ENCODE measurements around the gene CA14. TPM values are rescaled to one million over a fixed set of nuclear protein-coding genes. Genes with fewer than 3 reads are reported as not detected.

CA14 gene
- total RNA-seq, 4 donors from 2014 or later: 0.54 to 1.5 (median 0.78) TPM

DNA sequence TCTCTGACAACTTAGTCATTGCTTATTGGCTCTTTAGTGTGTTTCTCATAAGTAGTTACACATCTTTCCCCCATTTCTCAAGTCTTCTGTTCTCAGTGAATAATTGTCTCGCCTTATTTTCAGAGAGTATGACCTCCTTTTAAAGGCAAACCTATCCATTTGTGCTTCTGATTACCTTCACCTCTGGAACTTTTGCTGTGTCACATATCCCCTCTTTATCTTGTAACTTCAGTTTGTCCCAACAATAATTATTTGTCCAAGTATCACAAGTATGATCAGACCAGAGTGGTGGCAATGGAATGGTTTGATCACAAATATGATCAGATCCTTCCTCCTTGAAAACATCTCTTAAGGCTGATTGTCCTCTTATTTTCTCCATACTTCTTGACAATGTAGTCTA, 30.8 kb downstream of the CA14 start:
- TF ChIP-seq EP300 (IDR thresholded peaks at IDR 0.05) (no peak), POLR2AphosphoS5 (IDR thresholded peaks at IDR 0.05) (no peak), CTCF (IDR thresholded peaks at IDR 0.05) (no peak), POLR2A (IDR thresholded peaks at IDR 0.05) (no peak)
- 63 to 84% methylated on average over 1 of the region's 1 CpG for WGBS, 2 donors (ENCODE audit: low coverage in 1 of 2)

GRCh38 chr1:150288822-150289221, 31.2 kb downstream of the CA14 start:
- H3K9me3 ChIP-seq: no peaks in the 10 kb centered on the region
- H3K4me3 ChIP-seq: no peak overlapping the region
- H3K27me3 ChIP-seq: no peaks in the 10 kb centered on the region
- H3K36me3 ChIP-seq: peaks cover 3 to 52% of the 10 kb centered on the region in 2 donors
- 84 to 85% methylated on average over 4 of the region's 4 CpGs for WGBS, 2 donors (ENCODE audit: low coverage in 1 of 2)
- TF ChIP-seq POLR2A (IDR thresholded peaks at IDR 0.05) (no peak), POLR2AphosphoS5 (IDR thresholded peaks at IDR 0.05) (no peak), EP300 (IDR thresholded peaks at IDR 0.05) (no peak), CTCF (IDR thresholded peaks at IDR 0.05) (no peak)
- H3K4me1 ChIP-seq: peaks cover 0 to 36% (median 6%) of the 10 kb centered on the region in 3 donors
- no peak for ATAC-seq
- H3K27ac ChIP-seq: no peak overlapping the region

More for the DNA sequence above, 30.8 kb downstream of the CA14 start:
- H3K27me3 ChIP-seq: no peaks in the 10 kb centered on the region
- peaks cover 0 to 39% (median 9%) of the 10 kb centered on the region in 3 donors for H3K4me1 ChIP-seq
- no peak overlapping the region for H3K4me3 ChIP-seq
- ATAC-seq: no peak
- H3K9me3 ChIP-seq: no peaks in the 10 kb centered on the region
- peaks cover 3 to 52% of the 10 kb centered on the region in 2 donors for H3K36me3 ChIP-seq
- no peak overlapping the region for H3K27ac ChIP-seq

- Histone ChIP-seq H3K9me3 (no peaks in the 10 kb centered on the region), H3K36me3 (peaks cover 0 to 43% of the 10 kb centered on the region in 2 donors), H3K27ac (peak within 1 kb of the TSS; percentile 73 to 91 (median 87)), H3K4me1 (peaks cover 0 to 29% (median 6%) of the 10 kb centered on the region in 3 donors), H3K27me3 (no peaks in the 10 kb centered on the region), H3K4me3 (peak within 1 kb of the TSS; percentile 71)
- WGBS, 2 donors (ENCODE audit: low coverage in 1 of 2): 6 to 7% methylated on average over 32 to 33 of the region's 43 CpGs
- TF ChIP-seq CTCF (IDR thresholded peaks at IDR 0.05) (peak in 2 of 4 experiments; percentile 19), POLR2AphosphoS5 (IDR thresholded peaks at IDR 0.05) (peak; percentile 93), EP300 (IDR thresholded peaks at IDR 0.05) (no peak), POLR2A (IDR thresholded peaks at IDR 0.05) (peak; percentile 68 to 74)
- ATAC-seq: peak; percentile 98
Measured at GRCh38 chr1:150293433-150294253, 36.1 kb downstream of the CA14 start, which contains the start of gene MRPS21. MRPS21 (plus strand) TSS chr1:150293861; CDS start chr1:150294367, 506 bp downstream.

DNA sequence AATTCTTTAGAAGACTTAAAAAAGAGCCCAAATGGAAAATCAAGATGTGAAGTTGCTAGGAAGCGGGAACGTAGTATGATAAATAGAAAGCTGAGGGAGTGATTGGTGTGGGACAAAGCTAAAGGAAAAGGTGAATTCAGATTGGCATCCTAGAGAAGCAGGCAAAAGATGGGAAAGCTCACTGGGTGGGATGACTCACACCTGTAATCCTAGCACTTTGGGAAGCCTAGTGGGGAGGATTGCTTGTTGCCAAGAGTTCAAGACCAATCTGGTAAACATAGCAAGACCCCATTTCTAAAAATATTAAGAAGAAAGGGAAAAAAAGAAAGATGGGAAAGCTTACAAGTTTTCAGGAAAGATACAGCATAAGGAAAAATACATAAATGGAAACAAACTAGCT, 37.9 kb downstream of the CA14 start:
- ATAC-seq: no peak
- TF ChIP-seq POLR2AphosphoS5 (IDR thresholded peaks at IDR 0.05) (no peak), POLR2A (IDR thresholded peaks at IDR 0.05) (no peak), CTCF (IDR thresholded peaks at IDR 0.05) (no peak), EP300 (IDR thresholded peaks at IDR 0.05) (no peak)
- WGBS, 2 donors (ENCODE audit: low coverage in 1 of 2): 93 to 100% methylated on average over 2 of the region's 2 CpGs
- H3K36me3 ChIP-seq: peaks cover 0 to 54% of the 10 kb centered on the region in 2 donors
- no peaks in the 10 kb centered on the region for H3K27me3 ChIP-seq
- no peaks in the 10 kb centered on the region for H3K9me3 ChIP-seq
- no peak overlapping the region for H3K4me3 ChIP-seq
- H3K27ac ChIP-seq: no peak overlapping the region
- peaks cover 0 to 29% (median 6%) of the 10 kb centered on the region in 3 donors for H3K4me1 ChIP-seq
